GM18909 (cell line): ENCODE measurements around the gene ACOD1.
"Not testable (repeated sequence)": the region's sequence is repeated elsewhere in the genome, so short reads cannot be mapped to it uniquely, and the experiment has no call there.

Experiments used
- ATAC-seq: cut with Tn5 transposase; IDR thresholded peaks from one replicate; pipeline ENCODE4 v1.9.1; 2021; ENCODE audit warnings: mild to moderate bottlenecking; ENCODE audit not compliant: unreplicated experiment, poor library complexity

Gene ACOD1

DNA sequence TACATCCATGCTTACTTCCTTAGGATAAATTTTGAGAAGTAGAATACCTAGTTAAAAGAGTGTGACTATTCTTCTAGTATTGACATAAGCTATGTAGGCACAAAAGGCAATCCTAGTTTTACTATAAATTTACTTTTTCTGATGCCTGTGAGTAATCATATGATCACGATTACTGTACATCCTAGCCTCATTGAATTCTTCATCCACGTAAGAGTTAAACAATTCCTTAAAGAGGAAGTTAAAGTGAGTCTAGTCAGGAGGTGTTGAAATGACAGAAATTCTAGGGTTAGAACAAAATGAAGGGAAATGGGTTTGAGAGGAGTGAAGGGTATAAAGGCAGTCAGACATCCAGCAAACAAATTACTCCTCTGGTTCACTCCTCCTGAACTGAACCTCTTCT is at the start of gene ACOD1:
Gene ACOD1 (plus strand): TSS at position 363 of the 400 bp plus-strand sequence. CDS start 48 bp downstream, outside the sequence.
- ATAC-seq = no peak

DNA sequence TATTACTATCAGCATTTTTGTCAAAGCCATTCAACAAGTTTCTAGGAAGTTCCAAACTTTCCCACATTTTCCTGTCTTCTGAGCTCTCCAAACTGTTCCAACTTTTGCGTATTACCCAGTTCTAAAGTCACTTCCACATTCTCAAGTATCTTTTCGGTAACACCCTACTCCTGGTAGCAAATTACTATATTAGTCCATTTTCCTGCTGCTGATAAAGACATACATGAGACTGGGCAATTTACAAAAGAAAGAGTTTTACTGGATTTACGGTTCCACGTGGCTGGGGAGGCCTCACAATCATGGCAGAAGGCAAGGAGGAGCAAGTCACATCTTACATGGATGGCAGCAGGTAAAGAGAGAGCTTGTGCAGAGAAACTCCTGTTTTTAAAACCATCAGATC is 49.2 kb upstream of the ACOD1 start:
- not testable (repeated sequence) for ATAC-seq

DNA sequence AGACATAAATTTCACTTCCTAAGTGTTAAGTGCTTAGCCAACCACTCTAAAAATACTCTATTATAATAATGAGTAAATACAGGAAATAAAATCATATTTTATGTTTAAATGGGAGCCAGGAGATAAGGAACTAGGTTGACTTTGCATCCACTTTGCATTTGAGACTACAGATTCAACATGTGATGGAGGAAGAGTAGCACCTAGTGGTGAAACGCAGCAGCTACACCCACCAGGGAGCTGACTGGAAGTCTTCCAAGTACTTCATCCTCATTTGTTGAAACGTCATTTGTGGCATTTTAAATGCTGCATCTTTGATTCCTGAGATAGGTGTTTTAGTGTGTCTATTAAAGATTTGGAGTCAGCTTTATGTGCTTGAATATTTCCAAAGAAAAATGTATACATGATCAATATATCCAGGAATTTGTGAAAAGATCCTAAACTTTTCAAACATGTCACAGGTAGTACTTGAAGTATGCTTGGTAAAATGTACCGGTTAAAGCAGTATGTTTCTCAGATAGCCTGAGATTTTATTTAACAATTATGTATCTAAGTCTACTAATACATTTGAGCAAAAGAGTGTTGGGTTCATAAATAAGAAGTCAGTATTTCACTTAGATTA is 44.7 kb upstream of the ACOD1 start:
- ATAC-seq = peak; percentile 98

DNA sequence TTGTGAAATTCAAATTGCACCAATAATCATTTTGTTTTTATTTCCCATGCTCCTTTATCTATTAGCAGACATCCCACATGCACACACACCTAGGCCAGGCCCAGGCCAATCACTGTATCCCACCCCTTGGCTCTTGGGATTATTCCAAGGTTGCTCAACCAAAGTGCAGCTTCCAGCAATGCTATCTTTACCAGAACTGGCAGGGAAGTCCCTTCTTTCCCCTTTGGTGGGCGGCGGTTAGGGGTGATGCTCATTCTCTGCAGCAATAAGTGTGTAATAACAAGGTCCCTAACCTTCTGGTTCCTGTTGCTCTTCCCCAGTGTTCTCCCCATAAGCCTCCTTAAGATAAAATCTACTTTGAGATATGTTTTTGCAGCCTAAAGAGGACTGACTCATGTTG is 43.8 kb upstream of the ACOD1 start:
- no peak for ATAC-seq

DNA sequence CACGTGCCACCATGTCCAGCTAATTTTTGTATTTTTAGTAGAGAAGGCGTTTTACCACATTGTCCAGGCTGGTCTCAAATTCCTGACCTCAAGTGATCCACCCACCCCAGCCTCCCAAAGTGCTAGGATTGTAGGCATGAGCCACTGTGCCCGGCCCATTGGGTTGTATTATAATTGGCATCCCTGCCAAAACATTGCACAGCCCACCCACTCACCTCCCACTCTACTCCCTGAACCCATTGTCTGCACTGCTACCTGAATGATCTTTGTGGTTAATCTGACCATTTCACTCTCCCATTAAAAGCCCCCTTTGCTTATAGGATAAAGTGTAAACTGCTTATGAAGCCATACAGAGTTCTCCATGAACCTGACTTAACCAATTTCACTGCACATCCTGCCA is 35.8 kb upstream of the ACOD1 start:
- ATAC-seq = no peak

DNA sequence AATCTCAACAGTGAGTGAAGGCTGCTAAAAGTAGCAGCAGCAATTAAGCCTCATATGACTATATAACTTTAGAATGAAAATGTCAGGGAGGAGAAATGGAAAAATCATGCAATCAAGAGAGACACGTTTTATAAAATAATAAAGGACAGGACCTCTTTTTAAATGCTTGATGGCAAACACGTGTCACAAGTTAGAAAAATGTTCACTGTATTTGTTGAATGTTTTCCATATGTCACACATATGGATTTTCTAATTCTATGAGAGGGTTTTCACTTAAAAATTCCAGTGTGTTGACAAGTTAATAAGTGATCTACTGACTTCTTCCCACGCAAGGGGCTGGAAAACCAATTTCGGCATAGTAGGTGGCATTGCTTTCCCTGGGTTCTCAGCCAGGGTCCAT is 34.4 kb upstream of the ACOD1 start:
- no peak for ATAC-seq

DNA sequence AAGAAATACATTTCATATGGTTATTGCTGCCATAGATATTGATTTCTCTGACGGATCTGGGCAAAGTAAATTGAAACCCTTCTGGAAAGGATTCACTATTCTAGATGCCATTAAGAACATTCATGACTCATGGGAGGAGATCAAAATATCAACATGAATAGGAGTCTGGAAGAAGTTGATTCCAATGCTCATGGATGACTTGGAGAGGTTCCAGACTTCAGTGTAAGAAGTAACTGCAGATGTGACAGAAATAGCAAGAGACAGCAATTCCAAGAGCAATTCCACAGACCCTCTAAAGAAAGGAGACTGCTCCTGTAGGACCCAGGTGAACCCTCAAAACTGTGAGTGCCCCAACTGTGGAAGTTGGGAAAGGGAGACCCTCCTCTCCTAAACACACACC is 31.2 kb upstream of the ACOD1 start:
- ATAC-seq = no peak

DNA sequence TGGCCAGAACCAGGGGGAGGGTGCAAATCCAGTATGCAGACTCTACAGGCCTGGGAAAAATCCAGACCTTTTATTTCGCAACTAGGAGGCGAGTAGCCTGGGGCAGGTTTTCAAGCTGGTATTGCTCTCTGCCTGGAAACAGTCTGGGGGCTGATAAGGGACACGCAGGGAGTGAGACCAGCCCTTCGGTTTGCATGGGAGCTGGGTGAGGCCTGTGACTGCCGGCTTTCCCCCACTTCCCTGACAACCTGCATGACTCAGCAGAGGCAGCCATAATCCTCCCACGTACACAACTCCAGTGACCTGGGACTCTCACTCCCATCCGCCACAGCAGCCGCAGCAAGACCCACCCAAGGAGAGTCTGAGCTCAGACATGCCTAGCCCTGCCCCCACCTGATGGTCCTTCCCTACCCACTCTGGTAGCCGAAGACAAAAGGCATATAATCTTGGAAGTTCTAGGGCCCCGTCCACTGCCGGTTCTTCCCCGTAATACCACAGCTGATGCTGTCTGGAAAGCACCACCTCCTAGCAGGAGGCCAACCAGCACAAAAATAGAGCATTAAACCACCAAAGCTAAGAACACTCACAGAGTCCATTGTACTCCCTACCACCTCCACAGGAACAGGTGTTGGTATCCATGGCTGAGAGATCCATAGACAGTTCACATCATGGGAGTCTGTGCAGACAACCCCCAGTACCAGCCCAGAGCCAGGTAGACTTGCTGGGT is 30.4 kb upstream of the ACOD1 start:
- ATAC-seq = not testable (repeated sequence)

DNA sequence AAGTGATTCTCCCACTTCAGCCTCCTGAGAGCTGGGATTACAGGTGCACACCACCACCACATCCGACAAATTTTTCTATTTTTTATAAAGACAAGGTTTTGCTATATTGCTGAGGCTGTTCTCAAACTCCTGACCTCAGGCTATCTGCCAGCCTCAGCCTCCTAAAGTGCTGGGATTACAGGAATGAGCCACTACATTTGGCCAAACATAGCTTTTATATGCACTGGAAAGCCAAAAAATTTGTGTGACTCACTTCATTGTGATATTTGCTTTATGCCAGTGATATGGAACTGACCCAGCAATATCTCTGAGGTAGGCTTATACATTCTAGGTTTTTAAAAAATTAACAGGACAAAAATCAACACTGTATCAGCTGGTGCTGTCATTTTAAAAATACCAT is 26.8 kb upstream of the ACOD1 start:
- no peak for ATAC-seq

DNA sequence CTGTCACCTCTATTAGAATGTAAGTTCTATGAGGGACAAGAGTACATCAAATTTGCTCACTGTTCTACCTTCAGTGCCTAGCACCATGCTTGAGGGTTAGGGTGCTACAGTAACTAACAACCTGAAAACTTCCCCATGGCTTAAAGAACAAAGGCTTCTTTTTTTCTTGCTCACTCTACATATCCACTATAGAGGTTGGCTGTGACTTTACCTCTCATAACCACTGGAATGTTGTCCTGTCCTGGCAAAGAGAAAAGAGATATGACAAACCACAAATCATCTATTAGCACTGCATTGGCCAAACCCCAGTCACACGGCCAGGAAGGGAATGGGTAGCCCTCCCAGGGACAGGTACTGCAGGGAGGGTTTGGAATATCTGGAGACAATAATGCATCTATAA is 23.2 kb upstream of the ACOD1 start:
- no peak for ATAC-seq

DNA sequence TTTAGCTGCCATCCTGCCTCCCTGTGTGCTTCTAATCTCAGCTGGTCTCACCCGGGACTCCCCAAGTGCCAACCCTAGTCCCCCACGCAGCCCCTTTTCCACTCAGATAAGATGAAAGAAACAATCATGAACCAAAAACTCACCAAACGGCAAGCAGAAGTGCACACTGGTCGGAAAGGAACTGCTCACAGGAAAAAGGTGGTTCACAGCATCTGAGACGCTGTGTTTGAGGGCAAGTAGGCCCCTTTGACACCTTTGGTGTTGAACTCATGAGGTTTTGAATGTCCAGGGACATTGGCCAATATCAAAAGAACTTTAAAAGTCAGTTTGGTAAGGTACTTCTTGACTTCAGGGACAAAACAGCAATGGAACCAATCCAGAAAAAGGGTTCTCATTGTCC is 20.4 kb upstream of the ACOD1 start:
- ATAC-seq = no peak

DNA sequence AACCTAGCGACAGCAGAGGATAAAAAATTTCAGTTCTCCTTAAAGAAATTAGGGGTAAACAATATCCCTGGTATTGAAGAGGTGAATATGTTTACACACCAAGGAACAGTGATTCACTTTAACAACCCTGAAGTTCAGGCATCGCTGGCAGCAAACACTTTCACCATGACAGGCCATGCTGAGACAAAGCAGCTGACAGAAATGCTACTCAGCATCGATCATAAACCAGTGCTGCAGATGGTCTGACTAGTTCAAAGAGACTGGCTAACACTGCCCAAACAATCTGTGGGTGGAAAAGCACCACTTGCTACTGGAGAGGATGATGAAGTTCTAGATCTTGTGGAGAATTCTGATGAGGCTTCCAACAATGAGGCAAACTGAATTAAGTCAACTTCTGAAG is 19.9 kb upstream of the ACOD1 start:
- ATAC-seq = no peak

DNA sequence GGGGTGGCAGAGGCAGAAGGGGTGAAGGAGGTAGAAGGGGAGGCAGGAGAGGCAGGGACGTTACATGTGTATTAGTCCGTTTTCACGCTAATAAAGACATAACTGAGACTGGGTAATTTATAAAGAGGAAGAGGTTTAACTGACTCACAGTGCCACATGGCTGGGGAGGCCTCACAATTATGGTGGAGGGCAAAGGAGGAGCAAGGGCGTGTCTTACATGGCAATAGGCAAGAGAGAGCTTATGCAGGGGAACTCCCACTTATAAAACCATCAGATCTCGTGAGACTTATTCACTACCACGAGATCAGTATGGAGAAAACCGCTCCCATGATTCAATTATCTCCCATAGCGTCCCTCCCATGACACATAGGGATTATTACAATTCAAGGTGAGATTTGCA is 19.0 kb upstream of the ACOD1 start:
- no peak for ATAC-seq

DNA sequence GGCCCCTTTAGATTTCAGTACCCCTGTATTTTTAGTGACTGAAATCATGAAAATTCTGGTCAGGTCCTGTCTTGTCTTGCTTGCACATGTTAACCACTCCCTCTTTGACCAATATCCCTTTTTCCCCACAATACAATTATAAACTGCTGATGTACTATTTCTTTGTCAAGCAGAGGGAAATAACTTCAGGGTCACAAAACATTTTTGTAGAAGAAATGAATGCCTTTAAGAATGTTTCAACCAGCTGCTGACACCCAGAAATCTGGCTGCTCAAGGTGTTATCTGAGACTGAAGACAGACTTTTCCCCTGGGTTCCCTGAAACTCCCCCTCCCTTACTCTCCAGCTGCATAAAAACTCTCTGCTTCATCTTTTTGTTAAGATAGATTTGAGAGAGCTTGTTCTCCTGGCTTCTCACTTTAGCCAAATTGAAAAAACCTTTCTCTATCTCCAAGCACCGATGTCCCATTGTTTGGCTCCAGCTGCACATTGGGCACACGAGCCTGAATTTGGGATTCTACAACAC is 18.4 kb upstream of the ACOD1 start:
- ATAC-seq = no peak

DNA sequence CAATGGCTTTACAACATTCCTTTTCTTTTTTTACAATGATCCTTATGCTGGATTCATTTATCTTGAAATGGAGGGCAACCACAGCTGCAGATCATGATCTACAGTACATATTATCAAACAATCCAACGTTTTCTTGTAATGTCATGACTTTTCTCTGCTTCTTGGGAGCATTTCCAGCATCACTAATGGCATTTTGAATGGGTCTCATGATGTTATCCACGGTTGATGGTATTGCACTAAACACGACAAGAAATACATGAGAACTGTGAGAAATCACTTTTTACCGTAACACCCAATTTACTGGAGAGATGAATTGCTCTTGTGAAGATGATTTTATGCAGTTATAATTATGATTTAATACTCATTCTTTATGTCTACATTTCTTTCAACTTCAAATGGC is 16.2 kb upstream of the ACOD1 start:
- no peak for ATAC-seq

DNA sequence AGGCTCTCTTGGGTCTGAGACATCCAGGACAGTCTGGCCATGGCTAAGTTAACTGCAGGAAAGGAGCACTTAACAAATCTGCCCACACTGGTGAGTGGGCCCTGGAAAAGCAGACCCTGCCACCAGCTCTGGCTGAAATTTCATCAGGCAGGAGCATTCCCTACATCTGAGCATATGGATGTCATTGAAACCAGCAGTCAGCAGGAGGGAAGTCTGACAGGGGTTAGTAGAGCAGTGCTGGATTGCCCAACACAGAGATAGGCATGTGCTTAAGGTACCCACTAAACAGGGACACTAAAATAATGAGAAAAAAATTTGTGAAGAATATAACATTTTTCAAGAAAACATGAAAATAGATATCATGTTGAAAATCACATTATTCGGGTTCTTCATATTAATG is 13.6 kb upstream of the ACOD1 start:
- ATAC-seq = no peak

DNA sequence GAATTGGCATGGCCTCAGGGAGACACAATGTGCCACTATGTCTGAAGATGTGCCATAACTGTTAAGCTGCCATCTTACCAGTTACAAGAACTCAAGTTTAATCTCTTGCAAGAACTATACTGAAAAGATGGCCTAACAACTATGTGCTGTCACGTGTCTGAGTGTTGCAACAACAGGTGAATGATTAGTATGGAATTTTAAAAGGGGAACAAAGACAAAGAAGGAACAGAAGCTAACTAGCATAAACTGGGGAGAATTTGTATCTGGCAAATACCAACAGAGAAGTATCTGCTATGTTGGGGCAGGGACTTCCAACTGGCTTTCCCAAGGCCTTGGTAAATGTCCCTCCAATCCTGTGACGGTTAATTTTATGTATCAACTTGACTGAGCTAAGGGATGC is 11.5 kb upstream of the ACOD1 start:
- ATAC-seq = no peak

DNA sequence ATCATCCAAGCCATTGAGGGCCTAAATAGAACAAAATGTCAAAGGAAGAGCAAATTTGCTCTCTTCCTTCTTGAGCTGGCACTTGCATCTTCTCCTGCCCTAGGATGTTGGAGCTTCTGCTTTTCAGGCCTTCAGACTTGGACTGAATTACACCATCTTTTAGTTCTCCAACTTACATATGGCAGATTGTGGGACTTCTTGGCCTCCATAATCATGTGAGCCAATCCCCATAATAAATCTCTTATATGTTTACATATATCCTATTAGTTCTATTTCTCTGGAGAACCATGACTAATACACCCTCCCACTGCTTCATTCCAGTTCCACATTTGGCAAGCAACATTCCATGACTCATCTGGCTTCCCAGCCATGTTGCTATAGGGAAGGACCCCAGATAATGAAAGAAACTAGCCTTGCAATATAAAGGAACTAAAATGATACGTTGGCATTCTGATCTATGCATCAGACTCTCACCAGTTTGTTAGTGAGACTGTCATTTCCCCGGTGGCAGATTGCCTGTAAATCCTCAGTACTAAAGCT is 11.0 kb upstream of the ACOD1 start:
- ATAC-seq = no peak

DNA sequence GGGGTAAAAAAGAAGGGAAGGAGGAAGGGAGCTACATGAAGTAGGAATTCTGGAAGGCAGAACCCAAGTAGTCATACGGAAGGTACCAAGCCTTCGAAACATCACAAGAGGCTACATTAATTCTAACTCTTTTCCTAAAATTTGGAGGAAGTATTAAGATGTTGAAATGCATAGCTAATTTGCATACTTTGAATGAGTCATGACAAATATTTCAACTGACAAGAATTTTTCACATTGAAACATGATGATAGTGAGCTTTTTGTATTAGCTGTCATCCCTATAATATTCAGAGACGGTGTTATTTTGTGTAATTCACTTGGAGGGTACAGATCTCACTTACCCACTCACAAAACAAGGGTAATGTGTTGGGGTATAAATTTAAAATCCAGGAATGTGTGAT is 9.1 kb upstream of the ACOD1 start:
- ATAC-seq = no peak

DNA sequence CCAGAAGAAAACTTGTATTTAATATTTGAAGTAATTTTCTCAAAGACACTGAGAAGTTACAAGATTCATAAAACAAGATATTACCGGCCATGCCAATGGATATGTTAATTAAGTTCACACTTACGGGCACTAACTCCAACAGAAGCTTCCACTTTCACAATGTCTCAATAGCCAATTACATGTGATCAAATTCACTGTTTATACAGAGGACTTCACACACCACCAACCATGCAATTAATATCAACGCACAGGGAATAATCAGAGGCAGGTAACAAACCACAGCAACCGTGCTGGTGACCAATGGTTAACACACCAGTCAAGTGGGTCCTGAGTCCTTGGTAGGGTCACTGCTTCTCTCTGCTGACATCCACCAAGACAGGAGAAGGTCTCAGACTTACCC is 5.9 kb upstream of the ACOD1 start:
- no peak for ATAC-seq

DNA sequence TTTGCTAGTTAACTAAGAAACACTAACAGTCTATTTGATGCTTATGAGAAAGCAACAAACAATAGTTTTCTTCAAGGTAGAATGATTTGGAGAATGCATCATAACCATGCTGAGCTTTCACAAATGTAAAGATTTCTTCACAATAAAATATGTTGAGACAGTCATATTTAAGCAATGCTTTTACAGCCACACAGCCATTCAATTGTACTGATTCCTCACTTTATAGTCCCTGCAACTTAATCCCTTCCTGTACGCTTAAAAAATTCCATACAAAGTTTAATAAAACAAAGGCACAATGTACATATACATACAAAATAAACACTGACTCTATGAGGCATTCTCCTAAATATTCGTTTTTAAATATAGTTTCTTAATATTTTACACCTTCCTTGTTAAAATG is 4.7 kb upstream of the ACOD1 start:
- ATAC-seq = no peak

DNA sequence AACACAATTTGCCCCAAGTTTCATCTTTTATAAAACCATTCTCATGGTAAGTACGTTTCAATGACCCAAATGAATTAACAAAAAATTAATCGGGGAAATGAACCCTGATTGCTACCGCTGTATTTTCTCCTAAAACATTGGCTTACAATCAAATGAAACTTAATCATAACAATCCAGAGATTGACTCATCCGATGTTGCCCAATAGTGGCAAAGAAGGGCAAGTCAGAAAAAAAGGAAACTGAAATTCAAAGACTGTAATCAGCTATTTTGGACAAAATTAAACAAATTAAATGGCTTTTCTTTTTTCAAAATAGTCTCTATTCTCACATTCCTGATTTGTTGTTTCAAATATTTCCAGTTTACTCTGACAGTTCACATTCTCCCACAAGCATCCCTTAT is 3.9 kb upstream of the ACOD1 start:
- no peak for ATAC-seq
